Heart left ventricle (tissue), 16 donors: ENCODE results near the gene BCKDHB. TPM values are rescaled to one million over a fixed set of nuclear protein-coding genes. Genes with fewer than 3 reads are reported as not detected.
A peak's percentile ranks its signal among the peaks of the same experiment; 100 is the strongest.
"Not testable (repeated sequence)": the region's sequence is repeated elsewhere in the genome, so short reads cannot be mapped to it uniquely, and the experiment has no call there.

Source experiments
- ATAC-seq, 4 donors: fragments of 200-7000 bp; cut with Tn5 transposase; one replicate each; pipeline ENCODE4 v1.9.1; 2020 to 2022; ENCODE audit warnings: moderate library complexity in 4 of 4, mild to moderate bottlenecking in 3 of 4, moderate number of reproducible peaks in 1 of 4
- DNase-seq, 5 donors: peaks; one replicate each; pipeline ENCODE4 v3.0.0-alpha.2; 2020
- H3K27ac ChIP-seq, 12 donors: fragments of 200-600 bp; sonication (generic) in 4 of 12; one replicate each; pipeline versions ENCODE4 v1.5.0 to v1.8.0; 2016 to 2022; ENCODE audit warnings: mild to moderate bottlenecking in 2 of 12
- H3K27me3 ChIP-seq, 9 donors: fragments of 200-600 bp; sonication (generic) in 2 of 9; one replicate each; pipeline versions ENCODE4 v1.5.1 to v1.8.0; 2016 to 2022; ENCODE audit warnings: mild to moderate bottlenecking in 3 of 9
- H3K36me3 ChIP-seq, 9 donors: fragments of 200-600 bp; sonication (generic) in 2 of 9; one replicate each; pipeline versions ENCODE4 v1.5.0 to v1.8.0; 2018 to 2022; ENCODE audit warnings: mild to moderate bottlenecking in 2 of 9
- H3K4me1 ChIP-seq, 12 donors: fragments of 200-600 bp; sonication (generic) in 4 of 12; one replicate each; pipeline versions ENCODE4 v1.5.0 to v1.8.0; 2016 to 2022; ENCODE audit warnings: mild to moderate bottlenecking in 3 of 12
- H3K4me3 ChIP-seq, 12 donors: fragments of 200-600 bp; sonication (generic) in 4 of 12; one replicate each; pipeline versions ENCODE4 v1.5.0 to v1.8.0; 2017 to 2022; ENCODE audit warnings: mild to moderate bottlenecking in 9 of 12, moderate library complexity in 4 of 12
- H3K9me3 ChIP-seq, 12 donors: fragments of 200-600 bp; sonication (generic) in 4 of 12; one replicate each; pipeline versions ENCODE4 v1.5.0 to v1.8.0; 2016 to 2022; ENCODE audit warnings: mild to moderate bottlenecking in 1 of 12
- CTCF ChIP-seq, 12 donors: fragments of 200-600 bp; sonication (generic) in 4 of 12; IDR thresholded peaks; one replicate each; pipeline versions ENCODE4 v1.5.0 to v1.8.0; 2018 to 2022; ENCODE audit warnings: antibody characterized with exemption in 12 of 12, mild to moderate bottlenecking in 5 of 12
- POLR2A ChIP-seq, 2 donors: fragments of 450-650 bp; IDR thresholded peaks; one replicate each; pipeline ENCODE4 v1.6.1; 2017; ENCODE audit warnings: antibody characterized with exemption in 2 of 2, mild to moderate bottlenecking in 2 of 2, moderate library complexity in 2 of 2
- WGBS, 4 donors: extraction: QIAGEN DNeasy Blood & Tissue Kit in 2 of 4; methylation state at CpG; one replicate each; pipeline versions ENCODE4 v1.1.5 to v1.1.7; 2013 to 2018; 5-methylcytosine and 5-hydroxymethylcytosine counted together
- intact Hi-C, 10 donors: fragments of 100-400 bp; cut with DNase I; formaldehyde crosslinking; loops; one replicate each; pipeline versions ENCODE4 v1.11.1 to v1.14.2; 2022
- long read RNA-seq, 3 donors: library from polyadenylated mRNA; unstranded; transcript quantifications; one replicate each; pipeline ENCODE4 v2.0.0, GENCODE V29; 2020 to 2021
- polyA plus RNA-seq, 2 donors: library from polyadenylated mRNA; stranded (reverse); fragments of 200-250 nt; gene quantifications; one replicate each; pipeline ENCODE4 v1.2.3, GENCODE V29; 2013
- total RNA-seq, 9 donors: library from RNA; depleted of rRNA in 2 of 9; stranded (reverse); fragments of >200 nt in 2 of 9; fragmentation: NEBNext Ultra II Directional in 3 of 9; extraction: Animal tissue kit (Norgen Biotek cat#: 25700) in 3 of 9; gene quantifications; one replicate each; pipeline versions ENCODE4 v1.1.0 to v1.2.4, GENCODE V29; 2016 to 2023
- donor health status: ischemic (EF 13 %, LVEDD 7.1; RV severe dilation, severe dysfunction).
- donor health status: healthy with polysubstance abuse.
- donor health status: DM: no; HTN: yes; CAD: no.
- donor health status: DM: no; HTN: no; CAD: no.
- donor health status: ischemic (EF 25% LVEDD 6.9; RV normal size, moderate dysfunction).
- donor health status: ischemic (EF 25% LVEDD 5.7; RV mildly dilated, moderate dysfunction).
- donor health status: healthy.
- donor health status: DM: yes; HTN: yes; CAD: no.
- donor health status: ischemic (EF 35%, LVEDD 5.7; RV mildly dilated, moderate dysfunction).
- donor health status: nonischemic (EF 11% LVEDD 7.7; RV severe dilation, severe dysfunction).
- donor health status: DM: yes; HTN: yes; CAD: no.
- donor health status: PGD.
- donor health status: ischemic (EF 29% LVEDD 5.4; RV normal size, mild dysfunction).
- donor health status: nonischemic (EF 23%, LVEDD 6.1; RV moderate dilation, normal function).

Gene BCKDHB
- 10 to 100 TPM; 17.3 to 41.9 (median 31.0) TPM for total RNA-seq
- polyA plus RNA-seq: 10 to 100 TPM; 10.1 to 14.1 TPM
- long read RNA-seq, donor 1, transcript BCKDHB-202 (11 exons, 1,514 nt): major isoform, 32 of 71 reads
- long read RNA-seq, donor 1, transcript BCKDHB-201 (10 exons, 3,692 nt): minor isoform, 15 of 71 reads
- long read RNA-seq, donor 1, partial matches to known transcripts: 3 of 71 reads
- long read RNA-seq, donor 1, other reads (novel, unspliced or antisense): 21 of 71 reads
- long read RNA-seq, donor 2, transcript BCKDHB-202 (11 exons, 1,514 nt): major isoform, 85 of 143 reads
- long read RNA-seq, donor 2, transcript BCKDHB-201 (10 exons, 3,692 nt): minor isoform, 25 of 143 reads
- long read RNA-seq, donor 2, partial matches to known transcripts: 5 of 143 reads
- long read RNA-seq, donor 2, other reads (novel, unspliced or antisense): 28 of 143 reads
- long read RNA-seq, donor 3, transcript BCKDHB-202 (11 exons, 1,514 nt): minor isoform, 10 of 34 reads
- long read RNA-seq, donor 3, transcript BCKDHB-201 (10 exons, 3,692 nt): major isoform, 11 of 34 reads
- long read RNA-seq, donor 3, partial matches to known transcripts: 6 of 34 reads
- long read RNA-seq, donor 3, other reads (novel, unspliced or antisense): 7 of 34 reads

GRCh38 chr6:80106418-80107235 is at the start of gene BCKDHB:
BCKDHB (plus strand) TSS chr6:80106671; CDS start chr6:80106694, 23 bp downstream.
- DNase-seq (peak; percentile 97 to 99 (median 99)), ATAC-seq (peak; percentile 99 to 100 (median 100))
- TF ChIP-seq POLR2A (IDR thresholded peaks at IDR 0.05) (peak; percentile 29 to 95), CTCF (IDR thresholded peaks at IDR 0.05) (peak in 2 of 12 donors; percentile 3 to 14)
- H3K36me3 ChIP-seq: no peaks in the 10 kb centered on the region
- H3K9me3 ChIP-seq: no peaks in the 10 kb centered on the region
- peak within 1 kb of the TSS; percentile 43 to 95 (median 82) for H3K27ac ChIP-seq
- peaks cover 0 to 25% (median 7%) of the 10 kb centered on the region in 12 donors for H3K4me1 ChIP-seq
- no peaks in the 10 kb centered on the region for H3K27me3 ChIP-seq
- peak within 1 kb of the TSS; percentile 45 to 96 (median 84) for H3K4me3 ChIP-seq
- 0% methylated on average over 36 to 56 of the region's 56 CpGs for WGBS, 4 donors
- intact Hi-C loops: loop anchor here in 6 of 10 donors (1.0 to 10.0 kb wide), 5 partner anchors 102 to 872 kb away; partner anchors contain the start of genes TTK (in 6 of the 6) and HMGN3 (in 1 of the 6)

GRCh38 chr6:80060774-80061173 is 45.7 kb upstream of the BCKDHB start:
- Histone ChIP-seq H3K27ac (no peak overlapping the region), H3K4me3 (no peak overlapping the region), H3K9me3 (no peaks in the 10 kb centered on the region), H3K27me3 (no peaks in the 10 kb centered on the region), H3K36me3 (no peaks in the 10 kb centered on the region), H3K4me1 (no peaks in the 10 kb centered on the region)
- DNase-seq (no peak), ATAC-seq (no peak)
- intact Hi-C loops: no loop called here
- TF ChIP-seq POLR2A (IDR thresholded peaks at IDR 0.05) (no peak), CTCF (IDR thresholded peaks at IDR 0.05) (no peak)

GRCh38 chr6:80068146-80068545 is 38.3 kb upstream of the BCKDHB start:
- DNase-seq, H3K4me1 ChIP-seq, H3K36me3 ChIP-seq, ATAC-seq, H3K4me3 ChIP-seq, H3K27me3 ChIP-seq, intact Hi-C loops, H3K27ac ChIP-seq: not testable (repeated sequence)
- peaks cover 0 to 10% (median 1%) of the 10 kb centered on the region in 12 donors for H3K9me3 ChIP-seq
- 83 to 89% (median 86%) methylated on average over 7 of the region's 7 CpGs for WGBS, 4 donors

- DNase-seq, H3K4me3 ChIP-seq, H3K27me3 ChIP-seq, ATAC-seq, intact Hi-C loops, H3K4me1 ChIP-seq, H3K27ac ChIP-seq, H3K36me3 ChIP-seq: not testable (repeated sequence)
- peaks cover 0 to 24% (median 5%) of the 10 kb centered on the region in 12 donors for H3K9me3 ChIP-seq
- 85 to 89% (median 85%) methylated on average over 19 of the region's 19 CpGs for WGBS, 4 donors
Measured at GRCh38 chr6:80070431-80070830, 36.0 kb upstream of the BCKDHB start.
